ENCODE data around the gene PLPP2.

Gene PLPP2

DNA sequence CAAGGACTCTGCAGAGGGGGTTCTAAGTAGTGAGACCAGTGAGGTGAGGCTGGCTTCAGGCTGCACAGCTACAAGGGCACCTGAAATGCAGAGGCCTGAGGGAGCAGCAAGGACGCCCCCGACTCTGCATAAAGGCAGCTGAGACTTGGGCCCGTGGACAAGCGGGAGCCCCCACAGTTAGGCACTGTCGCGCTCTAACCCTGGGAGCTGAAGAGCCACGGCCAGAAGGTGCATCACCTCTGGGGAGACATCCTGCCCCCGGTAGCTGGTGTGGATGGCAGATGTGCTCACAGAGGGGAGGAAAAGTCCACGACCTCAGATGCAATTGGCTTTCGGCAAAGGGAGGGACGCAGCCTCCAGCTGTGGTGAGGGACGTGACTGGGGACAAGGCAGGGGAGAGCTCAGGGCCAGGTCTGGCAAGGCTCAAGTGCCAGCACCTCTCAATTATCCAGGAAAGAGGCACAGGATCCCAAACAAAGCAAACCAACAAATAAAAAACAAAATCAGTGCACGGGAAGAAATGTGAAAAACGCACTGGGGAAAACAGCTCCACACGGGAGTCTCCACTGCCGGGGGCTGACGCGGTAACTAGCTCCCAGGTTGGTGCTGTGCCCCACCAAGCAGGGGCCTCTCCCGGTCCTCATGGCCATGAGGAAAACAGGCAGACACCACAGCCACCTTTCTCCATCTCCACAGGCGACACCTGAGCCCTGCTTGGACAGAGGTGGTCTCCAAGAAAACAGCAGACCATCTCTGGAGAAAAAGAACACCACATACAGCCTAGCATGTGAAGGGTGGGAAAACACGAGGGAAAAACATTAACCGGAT, 23.0 kb upstream of the PLPP2 start:
- no peak for DNase-seq

DNA sequence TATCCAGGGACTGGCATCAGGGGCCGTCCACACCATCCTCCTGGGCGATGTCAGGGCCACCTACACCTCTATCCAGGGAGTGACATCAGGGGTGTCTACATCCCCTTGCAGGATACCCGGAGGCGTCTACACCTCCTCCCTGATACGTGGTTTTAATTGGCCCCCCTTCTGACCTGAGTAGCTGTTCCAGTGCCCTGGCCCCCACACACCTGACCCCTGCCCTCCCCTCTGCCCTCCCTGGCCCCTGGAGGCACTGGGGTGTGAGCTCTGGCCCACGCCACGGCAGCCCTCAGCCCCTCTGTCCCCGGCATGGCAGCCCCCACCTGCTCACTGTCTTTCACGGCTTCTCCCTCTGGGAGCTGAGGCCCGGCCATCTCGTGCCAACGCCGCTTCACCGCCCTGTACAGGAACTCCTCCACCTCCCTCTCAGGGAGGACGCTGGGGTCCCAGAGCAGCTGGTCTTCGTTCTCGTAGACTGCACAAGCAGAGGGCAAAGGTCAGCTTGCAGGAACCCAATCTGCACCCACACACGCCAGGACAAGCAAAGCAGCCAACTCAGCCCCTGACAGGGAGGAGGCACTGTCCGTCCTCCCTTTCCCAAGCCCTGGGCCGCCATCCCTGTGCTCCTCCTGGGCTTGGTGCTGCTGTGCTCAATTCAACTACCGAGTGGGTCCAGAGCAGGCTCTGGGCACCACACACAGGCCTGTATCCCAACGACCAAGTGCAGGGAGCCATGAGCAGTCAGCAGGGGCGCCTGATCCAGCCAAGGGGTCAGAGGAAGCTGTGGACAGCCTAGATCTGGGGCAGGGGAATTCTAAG, 22.2 kb upstream of the PLPP2 start:
- no peak for DNase-seq

DNA sequence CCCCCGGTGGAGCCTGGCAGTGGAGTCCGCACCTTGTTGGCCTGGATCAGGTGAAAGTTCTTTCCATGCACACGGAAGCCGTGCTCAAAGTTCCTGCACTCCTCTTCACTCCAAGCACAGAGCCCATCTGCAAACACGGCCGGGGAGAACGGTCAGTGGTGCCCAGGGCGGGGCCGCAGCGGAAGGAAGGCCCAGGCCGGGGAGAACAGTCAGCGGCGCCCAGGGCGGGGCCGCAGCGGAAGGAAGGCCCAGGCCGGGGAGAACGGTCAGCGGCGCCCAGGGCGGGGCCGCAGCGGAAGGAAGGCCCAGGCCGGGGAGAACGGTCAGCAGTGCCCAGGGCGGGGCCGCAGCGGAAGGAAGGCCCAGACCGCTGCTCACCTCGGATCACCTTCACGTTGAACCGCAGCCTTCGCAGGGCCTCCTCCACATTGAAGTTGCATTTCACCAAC, 20.6 kb upstream of the PLPP2 start:
- no peak for DNase-seq

DNA sequence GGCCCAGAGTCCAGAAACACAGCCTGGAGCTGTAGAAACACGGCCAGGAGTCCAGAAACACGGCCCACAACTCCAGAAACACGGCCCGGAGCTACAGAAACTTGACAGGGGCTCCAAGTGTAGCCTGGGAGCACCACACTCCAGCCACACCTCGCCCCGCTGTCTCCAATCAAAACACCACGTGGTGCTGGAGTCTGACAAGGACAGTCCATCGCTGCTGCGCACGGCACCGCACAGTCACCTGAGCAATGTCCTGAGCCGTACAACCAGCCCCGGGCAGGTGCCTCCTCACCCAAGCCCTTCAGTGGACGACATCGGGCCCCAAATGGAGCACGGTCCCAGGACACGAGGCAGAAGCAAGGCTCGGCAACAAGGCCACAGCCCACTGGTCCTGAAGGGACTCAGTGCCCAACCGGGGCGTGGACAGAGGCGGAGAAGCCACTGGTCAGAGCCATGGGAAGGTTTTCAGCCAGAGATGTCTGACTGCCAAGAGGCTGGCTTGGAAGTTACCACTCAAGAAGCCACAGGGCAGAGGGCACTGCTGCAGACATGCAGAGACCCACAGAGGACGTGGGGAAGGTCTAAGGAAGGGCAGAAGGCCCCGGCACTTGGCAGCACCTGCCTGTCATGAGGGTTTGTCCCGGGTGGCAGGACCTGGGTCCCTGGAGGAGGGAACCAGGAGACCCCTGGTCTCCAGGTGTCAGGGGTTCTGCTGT, 19.7 kb upstream of the PLPP2 start:
- no peak for DNase-seq

DNA sequence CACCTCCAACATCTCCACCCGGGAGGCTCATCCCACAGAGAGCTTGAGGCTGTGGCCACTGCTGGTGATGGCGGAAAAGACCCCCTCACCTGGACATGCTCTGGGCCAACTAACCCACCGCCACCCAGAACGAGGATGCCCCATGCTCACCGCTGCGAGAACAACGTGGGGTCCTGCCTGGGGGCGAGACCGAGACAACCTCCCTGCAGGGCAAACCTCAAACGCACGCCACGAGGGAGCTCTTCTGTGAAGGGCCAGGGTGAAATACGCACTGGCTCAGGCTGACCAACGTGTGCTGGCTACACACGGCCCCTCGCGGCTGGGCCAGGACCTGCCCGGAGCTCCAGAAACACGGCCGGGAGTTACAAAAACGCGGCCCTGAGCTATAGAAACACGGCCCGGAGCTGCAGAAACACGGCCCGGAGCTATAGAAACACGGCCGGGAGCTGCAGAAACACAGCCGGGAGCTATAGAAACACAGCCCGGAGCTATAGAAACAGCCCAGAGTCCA, 19.0 kb upstream of the PLPP2 start:
- no peak for DNase-seq

DNA sequence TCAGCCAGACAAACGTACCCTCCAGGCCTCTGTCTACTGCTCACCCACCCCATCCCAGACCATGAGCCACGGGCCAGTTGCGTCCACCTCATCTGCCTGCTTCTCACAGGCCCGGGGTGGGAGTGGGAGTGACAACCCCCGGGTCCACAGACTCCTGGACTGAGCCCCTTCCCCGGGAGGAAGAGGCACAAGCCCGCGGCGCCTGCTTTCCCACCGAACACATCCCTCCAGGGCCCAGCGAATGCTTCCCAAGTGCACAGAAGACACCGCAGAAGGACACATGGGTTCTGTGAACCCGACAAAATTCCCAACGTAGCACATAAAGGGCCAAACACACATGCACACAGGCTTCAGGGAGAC, 18.0 kb upstream of the PLPP2 start:
- no peak for DNase-seq

DNA sequence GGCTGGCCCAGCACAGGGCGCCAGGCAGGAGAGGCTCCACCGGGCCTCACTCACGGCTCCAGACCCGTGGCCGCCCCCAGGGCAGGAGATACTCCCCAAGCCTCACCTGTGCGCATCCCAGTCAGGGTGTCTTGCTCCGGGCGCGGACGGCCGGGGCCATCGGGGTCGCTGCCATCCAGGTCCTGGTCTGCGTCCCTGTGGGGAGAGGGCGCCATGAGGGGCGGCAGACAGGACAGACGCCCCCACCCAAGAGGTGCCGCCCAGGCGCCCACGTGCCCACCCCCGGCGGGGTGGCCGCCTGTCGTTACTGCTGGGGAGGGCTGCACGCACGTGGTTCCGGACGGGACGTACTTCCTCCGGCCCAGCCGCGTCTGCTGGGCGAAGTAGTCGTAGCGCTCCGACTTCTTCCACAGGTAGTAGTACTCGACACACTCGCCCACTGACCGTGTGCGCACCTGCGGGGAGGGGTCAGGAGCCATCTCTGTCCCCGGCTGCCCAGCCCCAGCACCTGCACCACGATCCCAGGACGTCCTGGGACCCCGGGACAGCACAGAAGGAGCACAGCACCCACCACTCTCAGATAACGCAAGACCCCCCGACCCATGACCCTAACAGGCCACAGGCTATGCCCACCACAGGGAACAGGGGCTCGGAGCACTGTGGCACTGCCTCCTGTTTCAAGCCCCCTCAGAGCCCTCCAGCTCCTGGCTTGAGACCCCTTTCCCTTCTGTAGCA, 17.4 kb upstream of the PLPP2 start:
- DNase-seq, result no peak

DNA sequence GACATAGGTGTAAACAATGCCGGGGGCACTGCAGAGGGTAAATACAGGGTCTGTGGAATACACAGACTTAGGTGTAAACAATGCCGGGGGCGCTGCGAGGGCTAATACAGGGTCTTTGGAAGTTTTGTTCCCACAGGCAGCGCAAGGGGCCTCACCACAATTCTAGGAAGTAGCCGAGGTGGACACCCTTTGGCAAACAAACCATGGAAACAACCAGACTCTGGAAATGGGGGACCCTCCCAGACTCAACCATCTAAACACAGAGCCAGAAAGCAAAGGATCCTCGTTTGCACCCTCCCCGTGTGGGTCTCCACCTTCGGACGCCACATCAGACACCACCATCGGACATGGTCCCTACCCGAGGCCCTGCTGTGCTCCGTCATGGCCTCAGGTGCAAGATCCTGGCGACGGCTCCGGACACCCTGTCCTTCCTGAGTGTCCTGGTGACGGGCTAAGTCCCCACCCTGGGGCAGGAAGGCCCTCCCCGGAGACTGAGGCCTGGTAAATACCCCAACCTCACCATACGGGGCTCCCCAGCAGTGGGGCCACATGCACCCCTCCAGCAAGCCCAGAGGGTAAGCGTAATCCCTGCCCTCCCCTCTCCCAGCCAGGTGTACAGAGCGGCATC, 16.7 kb upstream of the PLPP2 start:
- no peak for DNase-seq

DNA sequence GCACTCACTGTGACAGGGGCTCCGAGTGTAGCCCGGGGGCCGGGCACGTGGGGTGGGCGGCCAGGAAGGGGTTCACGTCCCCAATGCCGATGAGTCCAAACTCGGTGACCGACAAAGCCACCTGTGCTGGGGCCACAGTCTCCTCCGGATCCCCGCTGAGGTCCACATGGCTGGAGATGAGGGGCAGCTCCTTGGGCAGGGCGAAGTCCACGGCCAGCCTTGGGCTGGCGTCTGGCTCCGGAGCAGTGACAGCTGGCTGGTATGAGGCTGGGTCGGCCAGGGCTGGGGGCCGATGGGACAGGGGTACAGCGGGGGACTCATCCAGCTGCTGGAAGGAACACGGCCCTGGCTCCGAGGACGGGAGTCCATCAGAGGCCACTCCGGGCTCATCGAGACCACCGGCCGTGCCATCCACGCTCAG, 15.9 kb upstream of the PLPP2 start:
- no peak for DNase-seq

DNA sequence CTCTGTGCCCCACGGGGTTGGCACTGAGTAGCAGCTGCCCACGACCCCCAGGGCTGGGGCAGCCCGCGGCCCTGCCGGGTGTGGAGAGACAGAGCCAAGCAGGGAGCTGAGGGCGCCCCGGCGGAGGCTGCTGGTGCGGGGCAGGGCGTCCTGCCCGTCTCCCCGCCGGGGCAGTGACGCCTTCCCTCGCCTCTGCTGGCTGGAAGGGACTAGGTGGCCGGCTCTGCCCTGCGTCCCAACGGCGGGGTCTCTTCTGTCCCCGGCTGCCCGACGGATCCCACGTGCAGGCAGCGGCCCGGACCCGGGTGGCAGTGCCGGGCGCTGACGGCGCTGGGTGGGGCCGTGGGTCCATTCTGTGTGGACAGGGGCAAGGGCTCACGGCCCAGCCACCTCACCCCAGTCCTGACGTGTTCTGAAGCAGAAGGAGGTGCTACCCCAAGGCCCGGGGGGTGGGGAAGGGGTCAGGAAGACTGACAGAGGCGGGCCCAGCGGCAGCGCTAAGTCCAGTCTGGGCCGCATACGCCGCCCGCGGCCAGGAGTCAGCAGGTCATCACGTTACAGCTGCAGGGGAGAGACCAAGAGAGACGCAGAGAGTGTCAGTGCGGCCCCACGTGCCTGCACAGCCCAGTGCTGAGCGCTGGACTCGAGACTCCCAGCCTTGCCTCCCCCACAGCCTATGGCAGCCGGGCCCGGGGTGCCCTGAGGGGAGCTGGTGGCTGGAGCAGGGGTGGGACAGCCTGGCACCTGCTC, 15.1 kb upstream of the PLPP2 start:
- no peak for DNase-seq

DNA sequence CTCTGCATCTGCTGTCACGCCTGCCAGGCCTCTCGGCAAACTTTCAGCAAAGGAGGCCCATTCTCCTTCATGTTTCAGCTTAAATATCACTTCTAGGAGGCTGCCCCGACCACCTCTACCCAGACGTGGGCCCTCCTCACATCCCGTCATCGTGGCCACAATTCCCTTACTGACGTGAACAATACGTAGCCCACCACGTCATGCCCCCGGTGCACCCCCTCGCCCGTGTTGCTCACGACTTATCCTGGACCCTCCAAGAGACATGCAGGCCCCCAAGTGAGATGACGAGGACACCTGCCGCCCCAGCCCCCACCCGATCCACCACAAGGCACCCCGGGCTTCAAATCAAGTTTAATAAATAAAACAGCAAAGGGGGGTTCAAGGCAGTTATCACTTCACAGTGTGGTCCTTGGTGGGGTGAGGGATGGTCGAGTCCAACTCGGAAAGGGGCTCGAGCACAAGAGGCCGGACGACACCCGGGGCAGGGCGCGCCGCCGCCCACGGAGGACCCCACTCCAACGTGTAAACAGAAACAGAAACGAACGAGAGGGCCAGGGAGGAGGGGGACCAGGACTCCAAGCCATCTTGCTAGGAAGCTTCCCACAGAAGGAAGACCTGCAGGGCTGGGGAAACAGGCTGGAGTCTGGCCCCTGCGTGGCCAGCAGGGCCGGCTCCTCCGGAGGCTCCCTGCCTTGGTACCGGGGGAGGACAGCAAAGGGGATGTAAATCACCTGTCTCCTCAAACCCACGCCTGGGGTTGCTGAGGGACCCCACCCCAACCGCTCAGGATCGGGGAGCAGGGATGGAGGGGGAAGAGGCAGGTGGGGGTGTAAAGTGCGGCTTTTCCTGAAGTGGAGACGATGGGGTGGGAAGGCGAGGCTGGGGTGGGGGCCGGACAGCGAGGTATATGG, 14.3 kb upstream of the PLPP2 start:
- DNase-seq, result no peak

DNA sequence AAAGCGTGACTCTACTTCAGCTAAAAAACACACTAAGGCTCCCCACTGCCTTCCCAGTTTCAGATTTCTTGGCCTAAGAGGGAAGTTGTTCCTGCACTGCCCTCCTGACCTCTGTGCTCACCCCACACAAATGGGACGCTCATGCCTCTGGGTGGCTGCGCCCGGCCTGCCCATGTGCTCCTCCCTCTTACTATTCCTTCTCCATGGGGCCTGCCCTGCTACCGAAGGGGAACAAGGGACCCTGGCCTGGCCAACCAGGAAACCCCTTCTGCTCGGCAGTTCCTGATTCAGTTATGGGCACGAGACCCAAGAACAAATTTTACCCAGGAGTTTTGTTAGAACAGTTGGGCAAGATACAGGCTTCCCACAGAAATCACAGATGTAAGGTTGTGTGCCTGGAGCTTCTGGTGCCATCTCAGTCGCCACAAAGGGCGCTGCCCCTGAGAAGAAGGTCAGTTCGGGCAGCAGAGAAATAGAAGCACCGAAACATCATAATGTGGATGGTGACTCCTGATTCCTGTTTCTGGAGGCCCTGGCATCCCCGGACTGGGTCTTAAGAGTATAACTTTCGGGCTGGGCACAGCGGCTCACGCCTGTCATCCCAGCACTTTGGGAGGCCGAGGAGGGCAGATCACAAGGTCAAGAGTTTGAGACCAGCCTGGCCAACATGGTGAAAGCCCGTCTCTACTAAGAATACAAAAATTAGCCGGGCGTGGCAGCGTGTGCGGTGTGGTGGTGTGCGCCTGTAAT, 5.4 kb upstream of the PLPP2 start:
- DNase-seq, result no peak

DNA sequence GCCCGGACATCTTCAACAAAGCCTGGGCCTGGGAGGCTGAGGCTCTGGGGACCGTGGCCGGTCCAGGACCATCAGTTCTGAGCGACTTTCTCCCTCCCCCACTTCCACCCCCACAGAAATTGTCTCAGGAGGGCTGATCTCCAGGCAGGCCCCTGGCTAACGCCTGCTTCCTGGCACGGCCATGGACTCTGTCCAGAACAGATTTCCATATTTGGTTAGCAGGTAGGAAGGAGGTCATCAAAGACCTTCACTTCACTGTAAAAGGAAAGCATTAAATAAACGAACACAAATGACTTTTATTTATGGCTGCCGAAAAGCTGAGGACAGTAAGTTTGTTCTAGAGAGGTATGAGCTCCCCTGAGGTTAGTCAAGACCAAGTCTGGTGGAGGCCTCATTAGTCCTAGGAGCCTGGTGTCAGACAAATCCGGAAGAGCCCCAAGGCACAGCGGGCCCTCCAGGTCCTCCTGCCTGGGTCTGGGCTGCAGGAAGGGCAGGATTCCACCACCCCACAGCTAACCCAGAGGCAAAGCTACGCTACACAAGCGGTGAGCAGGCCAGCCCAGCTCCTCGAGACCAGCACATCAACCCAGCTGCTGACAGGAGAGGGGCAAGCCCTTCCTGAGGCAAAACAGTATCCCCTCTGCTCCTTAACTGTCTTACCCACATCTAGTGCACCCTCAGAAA, 4.6 kb upstream of the PLPP2 start:
- no peak for DNase-seq

DNA sequence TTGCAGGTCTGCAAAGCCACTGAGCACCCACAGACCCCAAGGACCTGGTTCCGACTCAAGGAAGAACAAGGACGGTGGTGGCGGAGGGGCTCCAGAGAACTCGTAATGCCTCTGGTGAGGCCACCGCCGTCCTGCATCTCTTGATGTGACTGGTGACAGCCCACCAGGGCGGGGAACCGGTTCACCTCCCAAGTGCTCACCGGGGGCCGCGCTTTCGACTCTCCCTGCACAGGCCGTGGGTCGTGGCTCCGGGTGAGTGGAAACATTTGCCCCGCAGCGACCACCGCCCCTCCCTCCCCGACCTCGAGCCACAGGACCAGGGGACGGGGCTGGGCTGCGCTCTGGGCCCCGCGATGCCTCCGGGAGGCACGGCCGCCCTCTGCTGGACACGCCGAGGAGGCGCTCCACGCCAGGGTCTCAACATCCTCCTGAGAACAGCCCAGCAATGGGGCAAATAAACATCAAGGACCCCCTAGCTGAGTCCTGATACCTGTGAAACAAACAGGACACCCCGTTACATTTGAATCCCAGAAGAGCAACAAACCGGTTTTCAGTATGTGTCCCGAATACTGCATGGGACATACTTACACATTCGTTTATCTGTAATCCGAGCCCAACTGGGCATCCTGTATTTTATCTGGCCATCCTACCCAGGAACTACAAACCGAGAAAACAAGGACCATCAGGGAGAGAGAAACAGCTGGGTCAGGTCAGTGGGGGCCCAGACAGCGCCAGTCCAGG, 3.9 kb upstream of the PLPP2 start:
- DNase-seq, result peak; percentile 60

DNA sequence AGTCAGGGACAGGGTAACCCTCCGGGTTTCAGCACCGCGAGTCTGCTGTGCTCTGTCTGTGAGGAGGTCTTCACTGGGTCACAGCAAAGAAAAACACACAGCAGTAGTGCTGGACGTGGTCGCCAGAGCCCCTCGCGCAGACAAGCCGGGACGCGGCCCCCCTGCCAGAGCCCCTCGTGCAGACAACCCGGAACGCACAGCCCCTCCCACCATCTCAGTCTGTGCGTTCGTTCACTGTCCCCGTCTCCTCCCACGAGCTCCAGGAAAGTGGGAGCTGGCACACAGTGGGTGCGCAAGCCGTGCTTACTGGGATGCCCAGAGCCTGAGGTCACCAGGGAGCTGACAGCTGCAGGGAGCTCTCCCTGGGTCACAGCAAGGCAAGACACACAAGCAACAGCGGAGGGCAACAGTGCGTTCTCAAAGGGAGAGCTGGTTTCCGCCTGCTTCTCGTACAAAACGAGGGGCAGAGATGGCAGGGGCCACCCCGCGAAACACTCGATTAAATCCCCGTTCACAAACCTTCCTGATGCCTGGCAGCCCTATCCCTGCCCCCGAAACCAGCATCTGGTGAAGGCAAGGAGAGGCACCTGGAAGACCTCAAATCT, 3.2 kb upstream of the PLPP2 start:
- no peak for DNase-seq

DNA sequence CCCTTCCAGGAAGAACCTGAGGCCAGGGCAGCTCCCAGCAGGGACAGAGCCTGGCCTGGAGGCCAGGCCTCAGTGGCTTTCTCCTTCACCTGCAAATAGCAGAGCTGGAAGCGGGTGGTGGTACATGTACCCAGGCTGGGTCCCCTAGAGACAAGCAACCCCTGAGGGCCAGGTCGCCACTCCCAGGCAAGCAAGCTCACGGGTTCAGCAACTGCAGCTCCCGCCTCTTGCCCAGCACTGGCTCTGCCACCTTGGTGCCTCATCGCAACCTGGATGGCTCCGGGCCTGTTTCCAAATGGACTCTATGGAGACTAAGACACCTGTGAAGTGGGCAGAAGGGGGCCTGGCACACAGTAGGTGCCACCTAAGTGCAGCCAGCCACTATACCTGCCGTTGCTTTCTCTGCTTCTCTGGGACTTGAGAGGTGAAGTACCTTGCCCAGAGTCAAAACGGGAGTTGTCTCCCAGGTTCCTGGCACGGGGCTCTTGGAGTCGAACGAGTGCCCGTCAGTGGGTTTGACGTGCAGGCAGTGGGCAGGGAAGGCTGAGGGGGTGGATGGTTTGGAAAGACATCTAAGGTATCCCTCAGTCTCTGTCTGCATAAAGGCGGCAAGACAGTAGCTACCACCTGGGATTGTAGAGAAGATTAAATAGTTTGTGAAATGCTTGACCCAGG, 2.4 kb upstream of the PLPP2 start:
- DNase-seq, result no peak

DNA sequence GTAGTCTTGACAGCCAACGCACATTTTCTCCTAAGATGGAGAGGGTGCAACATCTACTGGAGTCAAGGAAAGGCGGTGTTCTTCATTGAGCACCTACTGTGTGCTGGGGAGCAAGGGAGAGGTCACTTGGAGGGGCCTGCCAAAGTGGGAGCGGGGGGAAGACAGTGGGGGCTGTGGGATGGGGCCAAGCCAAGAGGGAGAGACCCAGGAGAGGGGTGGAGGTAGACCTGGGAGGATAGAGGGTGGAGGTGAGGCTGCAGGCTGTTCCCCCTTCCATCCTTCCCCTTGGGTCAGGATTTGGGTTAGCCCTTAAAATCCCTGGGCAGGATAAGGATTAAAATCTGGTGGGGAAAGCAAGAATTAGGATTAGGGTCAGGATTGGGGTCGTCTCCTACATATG, 1.7 kb upstream of the PLPP2 start:
- DNase-seq, result no peak

Measured in stimulated activated CD4-positive, alpha-beta T cell treated with anti-CD3 and anti-CD28 coated beads, Interleukin-4, amount 100 ng/mL, for 1 hour (primary cell).